IPS DF 6.9 (cell line): ENCODE measurements around the gene FBLN5.

ENCODE experiments used
- DNase-seq: peaks from one replicate; pipeline ENCODE4 v3.0.0-alpha.2; 2013; ENCODE audit warnings: low read depth, low spot score
- H3K27ac ChIP-seq: one replicate; pipeline ENCODE4 v1.5.1; 2013; ENCODE audit warnings: low read length, control low read depth
- H3K27me3 ChIP-seq: 2 replicates; pipeline ENCODE4 v1.6.1; 2013; ENCODE audit warnings: mild to moderate bottlenecking, low read length; ENCODE audit not compliant: control insufficient read depth, insufficient read depth
- H3K36me3 ChIP-seq: 2 replicates; pipeline ENCODE4 v1.6.1; 2013; ENCODE audit warnings: low read length; ENCODE audit not compliant: control insufficient read depth, insufficient read depth
- H3K4me1 ChIP-seq: 2 replicates; pipeline ENCODE4 v1.6.1; 2013; ENCODE audit warnings: low read length; ENCODE audit not compliant: control insufficient read depth, insufficient read depth
- H3K4me3 ChIP-seq: 2 replicates; pipeline ENCODE4 v1.5.1; 2013; ENCODE audit warnings: mild to moderate bottlenecking, low read length
- H3K9me3 ChIP-seq: 2 replicates; pipeline ENCODE4 v1.6.1; 2013; ENCODE audit warnings: low read length, inconsistent platforms; ENCODE audit not compliant: control insufficient read depth, insufficient read depth
- WGBS: extraction: QIAGEN DNeasy Blood & Tissue Kit; methylation state at CpG from one replicate; pipeline ENCODE4 v1.1.7; 2013; ENCODE audit warnings: mixed read lengths, missing lambda C conversion rate; ENCODE audit not compliant: insufficient read length, insufficient coverage; 5-methylcytosine and 5-hydroxymethylcytosine counted together

Gene FBLN5

GRCh38 chr14:91968280-91968679 lies 20.8 kb upstream of the FBLN5 start:
- DNase-seq, result no peak
- H3K4me3 ChIP-seq, result no peak overlapping the region
- H3K27ac ChIP-seq, result no peak overlapping the region
- no peaks in the 10 kb centered on the region for H3K27me3 ChIP-seq
- WGBS, result no CpG with 5 or more reads among the region's 6 CpGs
- no peaks in the 10 kb centered on the region for H3K4me1 ChIP-seq
- no peaks in the 10 kb centered on the region for H3K9me3 ChIP-seq
- 0 out of 2 replicates have a peak, but pooled peaks cover 4% of the 10 kb centered on the region for H3K36me3 ChIP-seq

- whole genome bisulfite sequencing, result no CpG with 5 or more reads among the region's 4 CpGs
- Histone ChIP-seq H3K4me3 (no peak overlapping the region), H3K27ac (no peak overlapping the region), H3K9me3 (no peaks in the 10 kb centered on the region), H3K36me3 (0 out of 2 replicates have a peak, but pooled peaks cover 4% of the 10 kb centered on the region), H3K4me1 (no peaks in the 10 kb centered on the region), H3K27me3 (no peaks in the 10 kb centered on the region)
- DNase-seq, result no peak
Observed at GRCh38 chr14:91964724-91965123, 17.2 kb upstream of the FBLN5 start.

- no peaks in the 10 kb centered on the region for H3K4me1 ChIP-seq
- no CpG with 5 or more reads among the region's 1 CpG for WGBS
Observed at GRCh38 chr14:91964011-91964410, 16.5 kb upstream of the FBLN5 start.

GRCh38 chr14:91963465-91963864 lies 16.0 kb upstream of the FBLN5 start:
- H3K9me3 ChIP-seq, result no peaks in the 10 kb centered on the region
- H3K4me3 ChIP-seq, result no peak overlapping the region
- no peak overlapping the region for H3K27ac ChIP-seq
- no CpG with 5 or more reads among the region's 6 CpGs for WGBS
- no peak for DNase-seq
- H3K36me3 ChIP-seq, result no peaks in the 10 kb centered on the region
- H3K4me1 ChIP-seq, result no peaks in the 10 kb centered on the region
- no peaks in the 10 kb centered on the region for H3K27me3 ChIP-seq

More at GRCh38 chr14:91964011-91964410, 16.5 kb upstream of the FBLN5 start:
- DNase-seq, result no peak
- no peak overlapping the region for H3K27ac ChIP-seq
- H3K9me3 ChIP-seq, result no peaks in the 10 kb centered on the region
- H3K4me3 ChIP-seq, result no peak overlapping the region
- 0 out of 2 replicates have a peak, but pooled peaks cover 4% of the 10 kb centered on the region for H3K36me3 ChIP-seq
- no peaks in the 10 kb centered on the region for H3K27me3 ChIP-seq

GRCh38 chr14:91961297-91962220 lies 14.1 kb upstream of the FBLN5 start:
- H3K27ac ChIP-seq, result no peak overlapping the region
- DNase-seq, result no peak
- no peaks in the 10 kb centered on the region for H3K9me3 ChIP-seq
- H3K4me1 ChIP-seq, result no peaks in the 10 kb centered on the region
- H3K36me3 ChIP-seq, result no peaks in the 10 kb centered on the region
- H3K4me3 ChIP-seq, result no peak overlapping the region
- no CpG with 5 or more reads among the region's 14 CpGs for WGBS
- H3K27me3 ChIP-seq, result no peaks in the 10 kb centered on the region

GRCh38 chr14:91957876-91958313 lies 10.4 kb upstream of the FBLN5 start:
- DNase-seq, result no peak
- no CpG with 5 or more reads among the region's 9 CpGs for WGBS

GRCh38 chr14:91956616-91957015 lies 9.1 kb upstream of the FBLN5 start:
- peaks cover 1% of the 10 kb centered on the region; the same call in 1 of the 2 replicates for H3K4me1 ChIP-seq
- no peak overlapping the region for H3K27ac ChIP-seq
- no peak overlapping the region for H3K4me3 ChIP-seq
- H3K36me3 ChIP-seq, result no peaks in the 10 kb centered on the region
- no peaks in the 10 kb centered on the region for H3K9me3 ChIP-seq
- no CpG with 5 or more reads among the region's 5 CpGs for WGBS
- no peak for DNase-seq
- H3K27me3 ChIP-seq, result no peaks in the 10 kb centered on the region

More at GRCh38 chr14:91957876-91958313, 10.4 kb upstream of the FBLN5 start:
- H3K36me3 ChIP-seq, result no peaks in the 10 kb centered on the region
- H3K9me3 ChIP-seq, result no peaks in the 10 kb centered on the region
- H3K27me3 ChIP-seq, result no peaks in the 10 kb centered on the region
- H3K4me1 ChIP-seq, result peaks cover 1% of the 10 kb centered on the region; the same call in 1 of the 2 replicates
- no peak overlapping the region for H3K4me3 ChIP-seq
- H3K27ac ChIP-seq, result no peak overlapping the region

- Histone ChIP-seq H3K27ac (no peak overlapping the region), H3K9me3 (no peaks in the 10 kb centered on the region), H3K36me3 (no peaks in the 10 kb centered on the region), H3K4me3 (no peak overlapping the region), H3K4me1 (peaks cover 1% of the 10 kb centered on the region; the same call in 1 of the 2 replicates), H3K27me3 (no peaks in the 10 kb centered on the region)
- WGBS, result no CpG with 5 or more reads among the region's 1 CpG
- no peak for DNase-seq
Observed at GRCh38 chr14:91955168-91955567, 7.7 kb upstream of the FBLN5 start.

- Histone ChIP-seq H3K27ac (no peak overlapping the region), H3K4me3 (no peak overlapping the region), H3K27me3 (no peaks in the 10 kb centered on the region), H3K36me3 (no peaks in the 10 kb centered on the region), H3K9me3 (no peaks in the 10 kb centered on the region), H3K4me1 (peaks cover 1% of the 10 kb centered on the region; the same call in 1 of the 2 replicates)
- no peak for DNase-seq
- WGBS, result no CpG with 5 or more reads among the region's 8 CpGs
Observed at GRCh38 chr14:91953170-91953985, 5.9 kb upstream of the FBLN5 start.
